Pons (tissue), 1 donor: ENCODE measurements around the gene PIEZO1.
A peak's percentile ranks its signal among the peaks of the same experiment; 100 is the strongest.

Experiments used
- DNase-seq: peaks from one replicate; pipeline ENCODE4 v3.0.0-alpha.2; 2016; ENCODE audit warnings: low spot score

PIEZO1 gene

GRCh38 chr16:88749358-88749757 is 35.7 kb downstream of the PIEZO1 start:
- no peak for DNase-seq

- DNase-seq, result no peak
These were observed 36.7 kb downstream of the PIEZO1 start for GRCh38 chr16:88748364-88748763.

GRCh38 chr16:88747588-88748301 is 37.3 kb downstream of the PIEZO1 start:
- no peak for DNase-seq

GRCh38 chr16:88746506-88746905 is 38.5 kb downstream of the PIEZO1 start:
- no peak for DNase-seq

- no peak for DNase-seq
These were observed 40.2 kb downstream of the PIEZO1 start for GRCh38 chr16:88744577-88745521.

- peak; percentile 45 for DNase-seq
These were observed 41.1 kb downstream of the PIEZO1 start for GRCh38 chr16:88743693-88744576.

- DNase-seq, result no peak
These were observed 42.0 kb downstream of the PIEZO1 start for GRCh38 chr16:88742896-88743605.

- no peak for DNase-seq
These were observed 43.7 kb downstream of the PIEZO1 start for GRCh38 chr16:88741368-88741767.

GRCh38 chr16:88740727-88741055 is 44.3 kb downstream of the PIEZO1 start:
- DNase-seq, result no peak

GRCh38 chr16:88739977-88740726 is 44.9 kb downstream of the PIEZO1 start:
- DNase-seq, result no peak

GRCh38 chr16:88739139-88739976 is 45.7 kb downstream of the PIEZO1 start:
- no peak for DNase-seq

- no peak for DNase-seq
These were observed 46.6 kb downstream of the PIEZO1 start for GRCh38 chr16:88738151-88739084.

GRCh38 chr16:88737298-88738150 is 47.5 kb downstream of the PIEZO1 start:
- DNase-seq, result no peak

- no peak for DNase-seq
These were observed 48.5 kb downstream of the PIEZO1 start for GRCh38 chr16:88736496-88736895.

- DNase-seq, result no peak
These were observed 48.9 kb downstream of the PIEZO1 start for GRCh38 chr16:88736088-88736487.

- no peak for DNase-seq
These were observed 49.4 kb downstream of the PIEZO1 start for GRCh38 chr16:88735616-88736015.

GRCh38 chr16:88735121-88735520 is 49.9 kb downstream of the PIEZO1 start:
- DNase-seq, result no peak

- DNase-seq, result no peak
These were observed 50.7 kb downstream of the PIEZO1 start for GRCh38 chr16:88734361-88734728.
